ENCODE data around the gene SLC30A2.
"Not testable (repeated sequence)": the region's sequence is repeated elsewhere in the genome, so short reads cannot be mapped to it uniquely, and the experiment has no call there.

The SLC30A2 gene

DNA sequence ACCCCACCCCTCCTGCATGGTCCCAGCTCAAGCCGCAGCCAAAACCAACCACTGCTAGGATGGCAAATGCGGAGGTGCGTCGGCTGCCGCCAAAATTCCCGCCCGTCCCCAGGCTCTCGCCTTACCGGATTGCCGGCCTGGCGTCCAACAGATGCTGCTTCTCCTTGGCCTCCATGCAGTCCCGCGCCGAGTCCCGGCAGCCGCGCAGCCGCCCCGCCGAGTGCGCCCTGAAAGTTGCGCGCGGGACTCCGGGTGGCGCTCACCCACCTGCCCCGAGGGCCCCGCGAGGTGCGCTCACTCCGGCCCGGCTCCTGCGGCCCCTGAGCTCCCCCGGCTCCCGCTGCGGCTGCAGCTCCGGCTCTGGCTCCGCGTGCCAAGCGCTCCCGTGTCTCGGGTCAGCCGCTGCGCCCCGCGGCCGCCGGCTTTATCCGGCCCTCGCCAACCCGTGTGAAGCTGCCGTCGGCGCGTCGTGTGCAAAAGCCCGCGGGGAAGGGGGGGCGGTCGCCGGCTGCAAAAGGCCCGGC is at the start of gene SLC30A2:
Gene SLC30A2 (minus strand): TSS at position 397 of the 524 bp plus-strand sequence. CDS start 222 bp downstream, at position 175.
- DNase-seq = no peak

DNA sequence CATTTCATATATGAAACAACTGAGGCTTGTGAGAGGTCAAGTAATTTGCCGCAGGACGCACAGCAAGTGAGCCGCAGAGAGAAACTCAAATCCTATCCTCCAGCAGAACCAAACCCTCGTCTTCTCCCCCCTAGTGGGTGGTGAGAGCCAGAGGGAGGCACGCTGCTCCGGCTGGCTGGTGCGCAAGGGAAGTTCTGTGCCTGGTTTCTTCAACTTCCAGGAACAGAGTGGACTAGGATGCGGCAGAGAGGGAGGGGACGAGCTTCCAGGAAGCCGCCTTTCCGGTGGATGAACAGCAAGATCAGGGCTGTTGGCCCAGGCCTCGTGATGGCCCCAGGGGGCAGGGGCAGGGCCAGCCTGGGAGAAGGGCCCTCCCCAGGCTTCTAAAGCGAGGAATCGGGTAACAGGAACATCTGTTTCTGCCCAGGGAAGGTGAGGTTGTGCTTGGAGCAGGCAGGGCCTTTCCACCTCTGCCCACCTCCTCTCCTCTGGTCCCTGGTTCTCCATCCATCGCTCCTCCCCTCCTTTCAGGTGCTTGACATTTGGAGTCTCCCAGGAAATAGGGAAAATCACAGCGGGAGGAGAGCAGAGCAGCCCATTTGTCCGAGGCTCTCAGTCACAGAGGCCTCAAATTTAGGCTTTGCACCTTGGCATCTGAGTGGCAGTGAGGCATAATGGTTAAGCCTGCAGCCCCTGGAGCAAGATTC is 48.9 kb upstream of the SLC30A2 start:
- no peak for DNase-seq

GRCh38 chr1:26094076-26094669 is 48.3 kb upstream of the SLC30A2 start:
- DNase-seq = no peak

- DNase-seq = not testable (repeated sequence)
These were observed 47.7 kb upstream of the SLC30A2 start for GRCh38 chr1:26093569-26093968.

DNA sequence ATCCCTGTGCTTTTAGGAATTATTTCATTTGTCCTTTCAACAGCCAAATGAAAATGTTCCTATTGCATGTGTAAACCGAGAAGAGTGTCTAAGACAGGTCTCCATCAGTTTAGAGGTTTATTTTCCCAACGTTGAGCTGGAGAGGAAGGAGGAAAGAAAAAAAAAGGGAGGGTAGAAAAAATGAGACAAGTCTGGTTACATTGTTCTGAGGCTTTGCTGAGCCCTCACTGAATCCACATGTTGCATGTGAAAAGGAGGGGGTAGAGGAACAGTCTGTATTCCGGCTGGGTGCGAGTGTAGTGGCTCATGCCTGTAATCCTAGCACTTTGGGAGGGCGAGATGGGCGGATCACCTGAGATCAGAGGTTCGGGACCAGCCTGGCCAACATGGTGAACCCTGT is 46.5 kb upstream of the SLC30A2 start:
- no peak for DNase-seq

GRCh38 chr1:26090893-26091292 is 45.0 kb upstream of the SLC30A2 start:
- DNase-seq = no peak

- no peak for DNase-seq
These were observed 43.2 kb upstream of the SLC30A2 start for GRCh38 chr1:26089125-26089524.

- DNase-seq = no peak
These were observed 38.9 kb upstream of the SLC30A2 start for GRCh38 chr1:26084844-26085243.

DNA sequence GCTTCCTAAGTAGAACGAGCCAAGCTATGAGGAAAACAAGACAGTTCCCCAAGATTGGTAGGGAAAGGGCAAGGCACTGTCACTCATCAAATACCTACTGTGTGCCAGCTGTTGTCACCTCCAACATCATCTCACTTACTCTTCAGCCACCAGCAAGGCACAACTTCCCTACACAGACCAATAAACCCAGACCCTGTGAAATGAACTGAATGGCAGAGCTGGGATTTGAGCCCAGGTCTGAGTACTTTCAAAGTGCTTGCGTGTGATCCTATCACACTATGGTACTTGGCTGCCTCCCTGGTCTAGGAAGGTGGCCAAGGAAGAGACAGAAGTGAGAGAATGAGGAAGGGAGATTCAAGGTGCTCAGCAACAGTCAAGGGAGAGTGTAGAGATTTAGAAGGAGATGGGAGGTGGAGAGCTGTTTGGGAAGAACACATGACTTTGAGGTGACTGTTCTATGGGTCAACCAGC is 38.2 kb upstream of the SLC30A2 start:
- no peak for DNase-seq

DNA sequence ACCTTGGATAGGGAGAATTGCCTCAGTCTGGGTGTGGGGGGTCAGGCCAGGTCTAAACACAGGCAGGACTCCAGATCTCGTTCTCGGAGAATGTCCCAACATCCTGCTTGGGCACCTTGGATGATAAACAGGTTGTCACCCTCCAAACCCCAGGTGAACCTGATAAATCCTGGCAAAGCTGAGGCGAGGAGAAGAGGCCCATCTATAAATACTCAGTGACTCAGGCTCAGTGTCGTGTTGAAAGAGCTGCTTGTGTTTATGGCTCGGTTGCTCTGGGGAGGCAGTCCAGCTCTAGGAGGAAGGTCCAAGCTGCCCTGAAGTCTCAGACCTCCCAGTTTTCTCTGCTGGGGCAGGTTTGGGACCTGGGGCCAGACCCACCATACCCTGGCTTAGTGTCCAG is 37.3 kb upstream of the SLC30A2 start:
- DNase-seq = no peak

DNA sequence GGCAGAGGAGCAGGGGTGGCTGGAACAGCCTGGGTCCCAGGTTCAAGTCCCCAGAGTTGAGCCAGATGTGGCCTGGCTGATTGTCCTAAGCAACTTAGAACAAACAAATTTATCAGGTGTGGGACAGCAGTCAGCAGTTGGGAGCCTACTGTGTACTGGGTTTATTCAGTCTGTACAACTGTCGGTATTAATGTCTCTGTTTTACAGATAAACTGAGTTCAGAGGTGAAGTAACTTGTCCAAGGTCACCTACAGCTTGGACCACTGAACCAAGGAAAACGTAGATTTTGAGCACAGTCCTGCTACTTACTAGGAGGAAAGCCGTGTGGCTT is 36.1 kb upstream of the SLC30A2 start:
- no peak for DNase-seq

DNA sequence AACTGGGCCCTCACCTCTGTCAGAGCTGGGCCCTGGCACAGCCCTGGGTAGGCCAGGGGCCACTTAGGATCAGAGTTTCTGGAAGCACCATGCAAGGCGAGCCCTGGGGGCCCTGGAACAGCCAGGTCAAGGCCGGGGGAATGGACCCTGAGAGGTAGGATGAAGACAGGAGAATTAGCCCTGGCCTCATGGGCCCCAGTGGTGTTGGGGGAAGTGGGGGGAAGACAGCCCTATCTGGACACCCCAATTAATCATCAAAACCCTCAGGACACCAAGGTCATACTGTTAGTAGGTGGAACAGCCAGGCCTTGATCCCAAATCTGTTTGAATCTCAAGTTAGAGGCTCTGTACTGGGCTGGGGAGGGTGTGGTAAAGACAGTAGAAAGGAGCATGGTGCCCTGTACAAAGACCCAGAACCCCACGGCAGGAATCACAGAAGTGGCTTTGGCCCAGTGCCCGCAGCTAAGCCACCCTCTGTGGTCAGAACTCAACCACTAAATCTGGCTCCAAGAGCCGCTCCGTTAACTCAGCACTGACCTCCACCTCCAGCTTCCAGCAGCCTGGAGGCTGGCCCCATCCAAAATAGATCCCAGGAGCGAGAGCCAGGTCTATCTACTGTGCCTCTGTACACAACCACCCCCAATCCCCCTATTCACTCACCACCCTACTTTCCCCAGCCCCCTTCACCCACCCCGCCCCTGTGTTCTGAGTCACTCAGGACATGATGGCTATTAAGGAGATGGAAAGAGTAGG is 35.5 kb upstream of the SLC30A2 start:
- no peak for DNase-seq

GRCh38 chr1:26079960-26080814 is 34.3 kb upstream of the SLC30A2 start:
- no peak for DNase-seq

DNA sequence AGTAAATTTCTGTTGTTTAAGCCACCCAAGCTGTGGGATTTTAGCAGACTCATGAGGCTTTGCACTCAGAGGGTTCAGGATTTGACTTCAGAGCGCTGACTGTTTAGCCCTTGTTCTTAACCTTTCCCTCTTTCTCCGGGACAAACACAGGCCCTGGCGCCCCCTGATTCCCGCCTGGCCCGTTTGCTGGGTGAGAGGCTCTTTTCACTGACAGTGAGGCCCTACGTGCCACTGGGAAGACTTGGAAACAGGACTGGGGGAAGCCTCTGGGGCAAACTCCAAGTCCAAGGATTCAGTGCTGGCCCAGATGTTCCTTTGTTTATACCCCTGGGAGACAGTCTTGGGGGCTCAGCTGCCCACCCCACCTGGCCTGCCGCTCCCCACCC is 33.3 kb upstream of the SLC30A2 start:
- no peak for DNase-seq

DNA sequence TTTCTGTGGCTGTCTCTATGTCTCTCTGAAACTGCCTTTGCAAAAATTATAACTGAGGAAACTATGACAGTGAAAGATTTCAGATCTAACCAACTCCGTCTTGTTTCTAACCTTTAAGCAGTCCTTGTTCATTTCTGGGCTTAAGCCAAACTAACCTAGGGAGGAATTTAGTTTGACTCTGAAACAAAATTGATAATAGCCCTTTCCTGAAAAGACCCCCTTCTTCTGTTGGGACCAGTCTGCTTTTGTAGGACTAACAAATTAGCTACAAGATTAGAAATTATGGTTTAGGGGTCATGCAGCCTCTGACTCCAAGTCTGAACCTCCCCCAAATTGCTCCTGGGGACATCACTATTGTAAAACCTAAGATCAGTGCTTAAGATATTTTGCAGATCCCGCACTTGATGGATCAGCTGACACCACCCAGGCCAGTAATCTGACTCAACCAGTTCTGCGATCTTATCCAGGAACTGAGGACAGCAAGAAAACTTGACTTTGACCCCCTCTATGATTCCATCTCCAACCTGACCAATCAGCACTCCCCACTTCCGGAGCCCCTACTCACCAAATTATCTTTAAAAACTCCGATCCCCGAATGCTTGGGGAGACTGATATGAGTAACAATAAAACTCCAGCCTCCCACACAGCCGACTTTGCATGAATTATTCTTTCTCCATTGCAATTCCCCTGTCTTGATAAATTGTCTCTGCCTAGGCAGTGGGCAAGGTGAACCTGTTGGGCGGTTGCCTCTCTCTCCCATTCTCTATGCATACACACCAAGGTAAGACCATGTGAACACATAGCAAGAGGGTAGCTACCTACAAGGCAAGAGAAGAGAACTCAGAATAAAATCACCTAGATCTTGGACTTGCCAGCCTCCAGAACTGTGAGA is 32.6 kb upstream of the SLC30A2 start:
- no peak for DNase-seq

- no peak for DNase-seq
These were observed 31.6 kb upstream of the SLC30A2 start for GRCh38 chr1:26077524-26077923.

- DNase-seq = no peak
These were observed 29.7 kb upstream of the SLC30A2 start for GRCh38 chr1:26075421-26076144.

DNA sequence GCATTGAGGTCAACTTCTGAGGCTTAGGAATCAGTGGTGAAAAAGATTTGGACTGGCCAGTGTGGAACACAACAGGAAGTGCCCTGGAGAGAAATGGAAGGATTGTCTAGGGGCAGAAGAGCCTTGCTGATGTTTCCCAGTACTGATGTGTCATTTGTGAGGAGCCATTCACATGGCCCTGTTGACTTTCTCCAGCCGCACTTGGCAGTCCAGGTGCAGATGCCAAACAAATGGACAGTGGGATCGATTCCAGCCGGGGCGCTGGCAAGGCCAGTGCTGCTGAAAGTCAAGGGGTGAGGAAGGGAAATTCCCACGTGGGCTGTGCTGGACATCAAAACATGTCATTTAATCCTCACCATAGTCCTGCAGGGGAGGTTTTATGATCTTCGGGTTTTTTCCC is 26.4 kb upstream of the SLC30A2 start:
- no peak for DNase-seq

- no peak for DNase-seq
These were observed 25.0 kb upstream of the SLC30A2 start for GRCh38 chr1:26070963-26071342.

GRCh38 chr1:26070296-26070962 is 24.5 kb upstream of the SLC30A2 start:
- no peak for DNase-seq

- no peak for DNase-seq
These were observed 24.0 kb upstream of the SLC30A2 start for GRCh38 chr1:26069941-26070295.
